Thoracic aorta (tissue), 2 donors: ENCODE measurements around the gene NCOA3. TPM values are rescaled to one million over a fixed set of nuclear protein-coding genes. Genes with fewer than 3 reads are reported as not detected.

Source experiments
- ATAC-seq: fragments of 150-250 bp; one replicate; pipeline ENCODE4 v1.8.0; 2017; ENCODE audit warnings: low read depth; ENCODE audit not compliant: insufficient number of reproducible peaks, low FRiP score
- DNase-seq: peaks from one replicate; pipeline ENCODE4 v3.0.0-alpha.2; 2020; ENCODE audit warnings: low spot score
- H3K27ac ChIP-seq, 2 donors: fragments of 200-600 bp; sonication (generic); 1 replicate in 1 of 2; 2 replicates in 1 of 2; pipeline ENCODE4 v1.5.1; 2016; ENCODE audit warnings: mild to moderate bottlenecking in 2 of 2, moderate library complexity in 2 of 2
- H3K27me3 ChIP-seq: fragments of 200-600 bp; sonication (generic); replicated peaks from 2 replicates; pipeline ENCODE4 v1.6.0; 2016; ENCODE audit warnings: mild to moderate bottlenecking; ENCODE audit not compliant: insufficient read depth
- H3K36me3 ChIP-seq: fragments of 200-600 bp; sonication (generic); one replicate; pipeline ENCODE4 v1.5.1; 2016
- H3K4me1 ChIP-seq, 2 donors: fragments of 200-600 bp; sonication (generic); 1 replicate in 1 of 2; 2 replicates in 1 of 2; pipeline versions ENCODE4 v1.5.1 to v1.6.0; 2016; ENCODE audit warnings: low read depth in 2 of 2, mild to moderate bottlenecking in 1 of 2; ENCODE audit not compliant: control insufficient read depth in 1 of 2
- H3K4me3 ChIP-seq: fragments of 200-600 bp; sonication (generic); 2 replicates; pipeline ENCODE4 v1.5.1; 2016; ENCODE audit warnings: mild to moderate bottlenecking
- H3K9me3 ChIP-seq: fragments of 200-600 bp; sonication (generic); 2 replicates; pipeline ENCODE4 v1.5.1; 2016
- total RNA-seq, 2 donors: library from RNA; depleted of rRNA; stranded (reverse); fragments of >200 nt; gene quantifications; one replicate each; pipeline versions ENCODE4 v1.1.0 to v1.2.3, GENCODE V29; 2016
- TF ChIP-seq, protein P1 (sequence below): fragments of 200-600 bp; sonication (generic); IDR thresholded peaks from one replicate; pipeline ENCODE4 v1.5.1; 2019; ENCODE audit warnings: antibody characterized with exemption

The NCOA3 gene
- total RNA-seq, 2 donors from 2014 or later: 44.3 to 68.1 TPM

DNA sequence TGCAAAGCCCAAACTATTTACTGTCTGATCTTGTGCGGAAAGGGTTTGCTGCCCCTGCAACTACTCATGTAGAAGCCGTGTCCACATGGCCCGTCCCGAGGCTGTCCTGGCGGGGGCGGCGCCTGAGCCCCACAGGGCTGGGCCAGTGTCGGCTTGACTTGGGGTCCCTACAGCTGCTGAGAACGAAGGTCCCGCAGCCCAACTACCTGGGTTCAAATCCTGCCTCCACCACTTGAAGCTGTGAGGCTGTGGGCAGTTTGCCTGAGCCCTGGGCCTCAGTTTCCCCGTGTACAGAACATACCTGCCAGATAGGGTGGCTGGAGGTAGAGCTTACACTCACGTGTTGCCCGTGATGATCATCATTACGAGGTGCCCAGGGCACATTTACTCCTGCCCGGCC, 172.5 kb downstream of the NCOA3 start:
- ATAC-seq (no peak), DNase-seq (no peak)
- Histone ChIP-seq H3K27ac (no peak overlapping the region), H3K27me3 (no peaks in the 10 kb centered on the region), H3K36me3 (no peaks in the 10 kb centered on the region), H3K4me1 (no peaks in the 10 kb centered on the region), H3K4me3 (no peak overlapping the region), H3K9me3 (no peaks in the 10 kb centered on the region)
- TF ChIP-seq, protein P1, sequence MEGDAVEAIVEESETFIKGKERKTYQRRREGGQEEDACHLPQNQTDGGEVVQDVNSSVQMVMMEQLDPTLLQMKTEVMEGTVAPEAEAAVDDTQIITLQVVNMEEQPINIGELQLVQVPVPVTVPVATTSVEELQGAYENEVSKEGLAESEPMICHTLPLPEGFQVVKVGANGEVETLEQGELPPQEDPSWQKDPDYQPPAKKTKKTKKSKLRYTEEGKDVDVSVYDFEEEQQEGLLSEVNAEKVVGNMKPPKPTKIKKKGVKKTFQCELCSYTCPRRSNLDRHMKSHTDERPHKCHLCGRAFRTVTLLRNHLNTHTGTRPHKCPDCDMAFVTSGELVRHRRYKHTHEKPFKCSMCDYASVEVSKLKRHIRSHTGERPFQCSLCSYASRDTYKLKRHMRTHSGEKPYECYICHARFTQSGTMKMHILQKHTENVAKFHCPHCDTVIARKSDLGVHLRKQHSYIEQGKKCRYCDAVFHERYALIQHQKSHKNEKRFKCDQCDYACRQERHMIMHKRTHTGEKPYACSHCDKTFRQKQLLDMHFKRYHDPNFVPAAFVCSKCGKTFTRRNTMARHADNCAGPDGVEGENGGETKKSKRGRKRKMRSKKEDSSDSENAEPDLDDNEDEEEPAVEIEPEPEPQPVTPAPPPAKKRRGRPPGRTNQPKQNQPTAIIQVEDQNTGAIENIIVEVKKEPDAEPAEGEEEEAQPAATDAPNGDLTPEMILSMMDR: no peak

DNA sequence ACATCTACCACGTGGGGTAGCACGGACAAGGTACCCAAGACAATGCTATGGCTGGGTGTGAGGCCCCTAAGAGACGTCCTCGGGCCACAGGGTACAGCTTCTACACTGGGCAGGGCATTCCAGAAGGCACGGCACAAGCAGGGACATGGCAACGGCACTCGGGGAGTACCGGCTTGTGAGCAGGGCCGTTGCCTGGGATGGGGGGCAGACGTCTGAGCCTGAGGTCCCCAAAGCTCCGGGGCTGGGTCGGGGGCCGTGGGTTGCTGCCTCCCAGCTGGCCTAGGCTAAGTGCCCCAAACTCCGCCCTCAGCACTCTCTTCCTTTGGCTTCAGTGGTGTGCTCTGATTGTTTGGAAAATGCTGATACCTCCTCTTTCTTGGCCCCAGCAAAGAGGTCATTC, 173.0 kb downstream of the NCOA3 start:
- Histone ChIP-seq H3K36me3 (no peaks in the 10 kb centered on the region), H3K27me3 (no peaks in the 10 kb centered on the region), H3K9me3 (no peaks in the 10 kb centered on the region), H3K4me3 (no peak overlapping the region), H3K4me1 (no peaks in the 10 kb centered on the region), H3K27ac (no peak overlapping the region)
- DNase-seq (no peak), ATAC-seq (no peak)
- TF ChIP-seq, protein P1: no peak

DNA sequence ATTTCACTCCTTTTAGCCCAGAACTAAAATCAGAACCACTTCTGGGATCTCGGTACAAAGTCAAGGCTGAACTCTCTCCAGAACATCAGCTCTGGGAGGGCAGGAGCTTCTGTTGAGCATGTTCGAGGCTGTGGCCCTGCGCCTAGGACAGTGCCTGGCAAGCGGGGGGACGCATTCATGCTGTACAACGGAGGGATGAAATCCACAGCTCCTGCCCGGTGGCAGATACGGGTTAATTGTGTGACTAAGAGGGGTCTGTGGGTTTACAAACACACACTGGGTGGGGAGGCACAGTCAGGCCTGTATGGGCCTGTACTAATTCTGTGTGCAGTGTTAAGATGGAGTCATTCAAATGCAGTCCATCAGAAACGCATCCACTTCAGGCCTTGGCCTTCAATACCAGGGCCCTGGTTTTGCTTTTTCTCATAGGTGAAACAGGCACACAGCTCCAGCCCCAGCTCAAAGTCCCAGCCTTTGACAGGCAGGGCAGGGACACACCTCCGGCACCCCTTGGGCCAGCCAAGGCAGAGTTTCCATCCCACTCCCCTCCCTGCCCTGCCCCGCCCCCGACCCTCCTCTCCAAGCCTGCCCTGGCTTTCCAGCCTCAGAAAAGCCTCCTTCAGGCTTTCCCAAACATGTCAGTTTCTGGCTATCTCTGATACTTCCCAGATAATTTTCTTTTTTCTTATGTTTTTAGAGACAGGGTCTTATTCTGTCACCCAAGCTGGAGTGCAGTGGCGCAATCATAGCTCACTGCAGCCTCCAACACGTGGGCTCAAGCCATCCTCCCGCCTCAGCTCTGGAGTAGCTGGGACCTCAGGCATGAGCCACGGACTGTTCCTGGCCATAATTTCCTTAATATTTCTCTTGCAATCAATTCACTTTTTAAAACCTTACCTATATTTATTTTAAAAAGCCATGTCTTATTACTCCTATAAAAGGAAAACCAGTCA, 173.8 kb downstream of the NCOA3 start:
- H3K4me3 ChIP-seq: no peak overlapping the region
- no peaks in the 10 kb centered on the region for H3K4me1 ChIP-seq
- DNase-seq: no peak
- no peaks in the 10 kb centered on the region for H3K27me3 ChIP-seq
- no peaks in the 10 kb centered on the region for H3K36me3 ChIP-seq
- TF ChIP-seq, protein P1: no peak
- no peak for ATAC-seq
- H3K9me3 ChIP-seq: no peaks in the 10 kb centered on the region
- no peak overlapping the region for H3K27ac ChIP-seq

DNA sequence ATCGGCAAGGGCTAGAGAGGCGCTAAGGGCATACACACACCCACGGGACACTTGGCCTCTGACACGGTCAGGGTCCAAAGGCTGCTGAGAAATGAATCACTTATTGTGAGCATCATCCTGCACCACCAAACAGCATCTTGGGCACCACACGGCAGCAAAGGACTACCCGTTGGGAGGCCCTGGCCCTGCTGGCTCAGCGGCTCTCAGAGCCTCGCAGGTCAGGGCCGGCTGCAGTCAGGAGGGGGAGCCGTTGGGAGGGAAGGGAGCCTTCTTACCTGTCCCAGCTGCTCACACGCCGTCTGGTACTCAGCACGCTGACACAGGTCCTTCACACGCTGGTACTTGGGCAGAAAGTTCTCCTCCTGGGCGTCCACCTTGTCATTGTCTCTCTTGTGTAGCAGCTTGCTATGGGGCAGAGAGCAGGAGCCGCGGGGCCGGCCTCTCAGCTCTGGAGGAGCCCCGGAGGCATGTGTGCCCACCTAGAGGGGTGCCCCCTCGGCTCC, 174.6 kb downstream of the NCOA3 start:
- no peak for DNase-seq
- Histone ChIP-seq H3K4me3 (no peak overlapping the region), H3K27me3 (no peaks in the 10 kb centered on the region), H3K27ac (no peak overlapping the region), H3K36me3 (no peaks in the 10 kb centered on the region), H3K9me3 (no peaks in the 10 kb centered on the region), H3K4me1 (no peaks in the 10 kb centered on the region)
- TF ChIP-seq, protein P1: no peak
- no peak for ATAC-seq

DNA sequence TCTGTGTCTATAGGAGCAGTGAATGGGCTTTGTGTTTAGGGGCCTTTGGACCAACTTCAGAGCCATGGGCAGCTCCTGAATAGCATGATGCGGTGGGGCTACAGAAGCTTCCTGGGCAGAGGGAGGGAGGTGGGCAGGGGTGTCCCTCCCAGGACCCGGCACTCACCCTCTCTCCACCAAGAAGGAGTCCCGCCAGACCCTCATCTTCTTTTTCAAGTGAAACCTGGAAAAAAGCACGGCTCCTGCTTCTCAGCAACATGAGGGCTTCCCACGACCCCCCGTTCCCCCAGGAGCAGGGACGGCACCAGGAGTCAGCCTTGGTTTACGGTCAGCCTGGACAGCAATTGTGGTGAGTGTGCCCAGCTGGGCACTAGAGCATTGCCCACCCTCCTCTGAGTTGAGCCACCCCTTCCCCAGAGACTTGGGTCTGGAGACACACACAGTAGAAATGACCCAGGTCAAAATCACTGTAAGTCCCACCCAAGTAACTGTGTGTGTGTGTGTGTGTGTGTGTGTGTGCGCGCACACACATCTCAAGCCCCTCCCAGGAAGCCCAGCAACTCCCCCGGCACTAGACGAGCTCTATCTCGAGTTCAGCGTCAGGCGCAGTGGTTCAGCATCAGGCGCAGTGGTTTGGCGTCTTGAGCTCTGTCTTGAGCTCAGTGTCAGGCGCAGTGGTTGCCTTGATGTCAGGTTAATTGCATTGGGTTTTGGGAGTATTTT, 175.4 kb downstream of the NCOA3 start:
- DNase-seq (no peak), ATAC-seq (no peak)
- Histone ChIP-seq H3K36me3 (no peaks in the 10 kb centered on the region), H3K27ac (no peak overlapping the region), H3K27me3 (no peaks in the 10 kb centered on the region), H3K4me3 (no peak overlapping the region), H3K9me3 (no peaks in the 10 kb centered on the region), H3K4me1 (no peaks in the 10 kb centered on the region)
- TF ChIP-seq, protein P1: no peak
